Upper lobe of right lung (tissue), 1 donor: ENCODE measurements around the gene TRIM28. TPM values are rescaled to one million over a fixed set of nuclear protein-coding genes. Genes with fewer than 3 reads are reported as not detected.

Experiments
- ATAC-seq: fragments of 200-7000 bp; cut with Tn5 transposase; one replicate; pipeline ENCODE4 v1.9.1; 2020; ENCODE audit warnings: mild to moderate bottlenecking, moderate library complexity
- DNase-seq: peaks from one replicate; pipeline ENCODE4 v3.0.0-alpha.2; 2020
- H3K27ac ChIP-seq: fragments of 200-600 bp; one replicate; pipeline ENCODE4 v1.8.0; 2022
- H3K27me3 ChIP-seq: fragments of 200-600 bp; one replicate; pipeline ENCODE4 v1.8.0; 2022; ENCODE audit warnings: mild to moderate bottlenecking
- H3K36me3 ChIP-seq: fragments of 200-600 bp; one replicate; pipeline ENCODE4 v1.8.0; 2022
- H3K4me1 ChIP-seq: fragments of 200-600 bp; one replicate; pipeline ENCODE4 v1.8.0; 2022
- H3K4me3 ChIP-seq: fragments of 200-600 bp; one replicate; pipeline ENCODE4 v1.8.0; 2022; ENCODE audit warnings: mild to moderate bottlenecking
- H3K9me3 ChIP-seq: fragments of 200-600 bp; one replicate; pipeline ENCODE4 v1.8.0; 2022
- intact Hi-C: fragments of 100-400 bp; cut with DNase I; formaldehyde crosslinking; loops from one replicate; pipeline ENCODE4 v1.11.0; 2022
- total RNA-seq: library from RNA; stranded (reverse); fragmentation: NEBNext Ultra II Directional; extraction: Animal tissue kit (Norgen Biotek cat#: 25700); gene quantifications from one replicate; pipeline ENCODE4 v1.2.1, GENCODE V29; 2021
- TF ChIP-seq, protein P1 (sequence below): fragments of 200-600 bp; IDR thresholded peaks from one replicate; pipeline ENCODE4 v1.8.0; 2022; ENCODE audit warnings: antibody characterized with exemption
- donor health status: DM: no; HTN: yes; CAD: no; lungs with severe emphysema.

Gene TRIM28
- total RNA-seq, 1 donor from 2014 or later, result 199 TPM

DNA sequence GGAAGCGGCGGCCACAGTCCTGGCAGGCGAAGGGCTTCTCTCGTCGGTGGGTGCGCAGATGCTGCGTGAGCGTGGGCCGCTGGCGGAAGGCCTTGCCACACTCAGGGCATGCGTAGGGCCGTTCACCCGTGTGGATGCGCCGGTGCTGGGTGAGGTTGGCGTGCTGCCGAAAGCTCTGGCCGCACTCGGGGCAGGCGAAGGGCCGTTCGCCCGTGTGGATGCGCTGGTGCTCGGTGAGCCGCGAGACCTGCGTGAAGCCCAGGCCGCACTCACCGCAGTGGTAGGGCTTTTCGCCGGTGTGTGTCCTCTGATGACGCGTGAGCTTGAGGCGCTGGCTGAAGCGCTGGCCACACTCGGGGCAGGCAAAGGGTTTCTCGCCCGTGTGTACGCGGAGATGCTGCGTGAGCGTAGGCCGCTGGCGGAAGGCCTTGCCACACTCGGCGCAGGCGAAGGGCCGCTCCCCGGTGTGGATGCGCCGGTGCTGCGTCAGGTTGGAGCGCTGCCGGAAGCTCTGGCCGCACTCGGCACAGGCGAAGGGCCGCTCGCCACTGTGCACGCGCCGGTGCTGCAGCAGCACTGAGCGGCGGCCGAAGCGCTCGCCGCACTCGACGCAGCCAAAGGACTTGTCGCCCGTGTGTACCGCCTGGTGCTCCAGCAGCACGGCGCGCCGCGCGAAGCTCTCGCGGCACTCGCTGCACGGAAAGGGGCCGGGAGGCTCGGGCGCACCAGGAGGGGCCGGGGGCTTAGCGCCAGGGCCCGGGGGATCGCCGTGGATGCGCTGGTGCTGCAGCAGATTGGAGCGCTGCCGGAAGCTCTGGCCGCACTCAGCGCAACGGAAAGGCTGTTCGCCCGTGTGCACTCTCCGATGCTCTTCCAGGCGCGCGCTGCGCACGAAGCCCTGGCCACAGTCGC, 18.5 kb downstream of the TRIM28 start:
- Histone ChIP-seq H3K4me3 (peak overlapping the region; percentile 39), H3K27ac (peak overlapping the region; percentile 48), H3K4me1 (peaks cover 27% of the 10 kb centered on the region), H3K9me3 (no peaks in the 10 kb centered on the region), H3K36me3 (peaks cover 8% of the 10 kb centered on the region), H3K27me3 (no peaks in the 10 kb centered on the region)
- TF ChIP-seq, protein P1, sequence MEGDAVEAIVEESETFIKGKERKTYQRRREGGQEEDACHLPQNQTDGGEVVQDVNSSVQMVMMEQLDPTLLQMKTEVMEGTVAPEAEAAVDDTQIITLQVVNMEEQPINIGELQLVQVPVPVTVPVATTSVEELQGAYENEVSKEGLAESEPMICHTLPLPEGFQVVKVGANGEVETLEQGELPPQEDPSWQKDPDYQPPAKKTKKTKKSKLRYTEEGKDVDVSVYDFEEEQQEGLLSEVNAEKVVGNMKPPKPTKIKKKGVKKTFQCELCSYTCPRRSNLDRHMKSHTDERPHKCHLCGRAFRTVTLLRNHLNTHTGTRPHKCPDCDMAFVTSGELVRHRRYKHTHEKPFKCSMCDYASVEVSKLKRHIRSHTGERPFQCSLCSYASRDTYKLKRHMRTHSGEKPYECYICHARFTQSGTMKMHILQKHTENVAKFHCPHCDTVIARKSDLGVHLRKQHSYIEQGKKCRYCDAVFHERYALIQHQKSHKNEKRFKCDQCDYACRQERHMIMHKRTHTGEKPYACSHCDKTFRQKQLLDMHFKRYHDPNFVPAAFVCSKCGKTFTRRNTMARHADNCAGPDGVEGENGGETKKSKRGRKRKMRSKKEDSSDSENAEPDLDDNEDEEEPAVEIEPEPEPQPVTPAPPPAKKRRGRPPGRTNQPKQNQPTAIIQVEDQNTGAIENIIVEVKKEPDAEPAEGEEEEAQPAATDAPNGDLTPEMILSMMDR, result no peak
- intact Hi-C loops, result no loop called here
- peak; percentile 78 for DNase-seq
- ATAC-seq, result peak; percentile 1

DNA sequence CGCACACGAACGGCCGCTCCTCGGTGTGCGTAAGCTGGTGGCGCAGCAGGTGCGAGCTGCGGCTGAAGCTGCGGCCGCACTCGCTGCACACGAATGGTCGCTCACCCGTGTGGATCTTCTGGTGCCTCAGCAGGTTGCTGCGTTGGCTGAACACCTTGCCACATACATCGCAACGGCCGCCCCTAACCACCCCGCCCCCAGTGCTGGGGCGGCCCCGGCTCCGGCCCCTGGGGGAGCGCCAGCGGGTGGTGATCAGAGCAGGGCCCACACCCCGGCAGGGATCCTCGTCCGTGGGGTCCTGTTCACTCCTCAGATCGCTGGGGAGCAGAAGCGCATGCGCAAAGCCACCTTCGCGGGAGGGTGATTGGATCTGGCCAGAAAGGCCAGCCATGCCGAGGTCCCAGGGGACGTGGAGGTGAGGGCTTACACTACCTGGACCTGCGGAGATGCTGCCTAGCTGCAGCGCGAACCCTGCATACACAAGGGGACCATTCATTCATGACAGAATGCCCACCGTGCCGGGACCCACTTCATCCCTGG, 19.2 kb downstream of the TRIM28 start:
- Histone ChIP-seq H3K4me1 (peaks cover 27% of the 10 kb centered on the region), H3K4me3 (peak overlapping the region; percentile 39), H3K27ac (no peak overlapping the region), H3K27me3 (no peaks in the 10 kb centered on the region), H3K36me3 (peaks cover 10% of the 10 kb centered on the region), H3K9me3 (no peaks in the 10 kb centered on the region)
- TF ChIP-seq, protein P1, result no peak
- no peak for ATAC-seq
- intact Hi-C loops, result no loop called here
- DNase-seq, result peak; percentile 72

DNA sequence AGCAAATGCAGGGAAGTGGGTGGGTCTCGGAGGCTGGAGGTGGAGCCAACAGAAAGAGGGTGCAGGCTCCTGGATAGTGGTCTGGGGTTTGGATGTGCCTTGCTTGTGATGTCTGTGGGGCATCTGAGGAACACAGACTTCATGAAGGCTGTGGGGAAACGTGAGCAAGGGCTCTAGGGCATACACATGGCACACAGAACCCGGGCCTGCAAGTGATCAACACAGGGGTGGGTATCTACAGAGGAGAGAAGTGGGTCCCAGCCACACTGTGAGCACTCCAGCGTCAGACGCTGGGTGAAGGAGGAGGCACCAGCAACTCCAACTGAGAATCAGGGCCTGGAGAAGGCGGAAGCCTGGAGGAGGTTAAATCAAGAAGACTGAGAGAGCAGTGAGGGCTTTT, 20.0 kb downstream of the TRIM28 start:
- Histone ChIP-seq H3K4me3 (no peak overlapping the region), H3K36me3 (peaks cover 10% of the 10 kb centered on the region), H3K27me3 (no peaks in the 10 kb centered on the region), H3K27ac (no peak overlapping the region), H3K9me3 (no peaks in the 10 kb centered on the region), H3K4me1 (peaks cover 27% of the 10 kb centered on the region)
- TF ChIP-seq, protein P1, result no peak
- DNase-seq, result peak; percentile 44
- no peak for ATAC-seq
- intact Hi-C loops, result no loop called here

DNA sequence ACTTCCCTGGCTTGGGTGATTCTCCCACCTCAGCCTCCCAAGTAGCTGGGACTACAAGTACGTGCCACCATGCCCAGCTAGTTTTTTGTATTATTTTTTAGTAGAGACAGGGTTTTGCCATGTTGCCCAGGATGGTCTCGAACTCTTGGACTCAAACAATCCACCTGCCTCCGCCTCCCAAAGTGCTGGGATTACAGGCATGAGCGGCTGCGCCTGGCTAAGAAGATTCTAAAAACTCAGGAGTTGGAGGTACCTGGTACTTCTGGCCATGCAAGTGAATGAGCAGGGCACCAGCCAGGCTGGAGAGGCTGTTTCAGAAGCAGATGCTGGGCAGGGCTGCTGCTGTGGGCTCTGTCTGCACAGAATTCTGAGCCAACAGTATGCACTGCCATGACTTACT, 23.1 kb downstream of the TRIM28 start:
- no peak for ATAC-seq
- no peak overlapping the region for H3K4me3 ChIP-seq
- H3K4me1 ChIP-seq, result peaks cover 18% of the 10 kb centered on the region
- H3K27me3 ChIP-seq, result no peaks in the 10 kb centered on the region
- TF ChIP-seq, protein P1, result no peak
- peak; percentile 44 for DNase-seq
- no peak overlapping the region for H3K27ac ChIP-seq
- intact Hi-C loops, result no loop called here
- peaks cover 23% of the 10 kb centered on the region for H3K36me3 ChIP-seq
- H3K9me3 ChIP-seq, result no peaks in the 10 kb centered on the region

DNA sequence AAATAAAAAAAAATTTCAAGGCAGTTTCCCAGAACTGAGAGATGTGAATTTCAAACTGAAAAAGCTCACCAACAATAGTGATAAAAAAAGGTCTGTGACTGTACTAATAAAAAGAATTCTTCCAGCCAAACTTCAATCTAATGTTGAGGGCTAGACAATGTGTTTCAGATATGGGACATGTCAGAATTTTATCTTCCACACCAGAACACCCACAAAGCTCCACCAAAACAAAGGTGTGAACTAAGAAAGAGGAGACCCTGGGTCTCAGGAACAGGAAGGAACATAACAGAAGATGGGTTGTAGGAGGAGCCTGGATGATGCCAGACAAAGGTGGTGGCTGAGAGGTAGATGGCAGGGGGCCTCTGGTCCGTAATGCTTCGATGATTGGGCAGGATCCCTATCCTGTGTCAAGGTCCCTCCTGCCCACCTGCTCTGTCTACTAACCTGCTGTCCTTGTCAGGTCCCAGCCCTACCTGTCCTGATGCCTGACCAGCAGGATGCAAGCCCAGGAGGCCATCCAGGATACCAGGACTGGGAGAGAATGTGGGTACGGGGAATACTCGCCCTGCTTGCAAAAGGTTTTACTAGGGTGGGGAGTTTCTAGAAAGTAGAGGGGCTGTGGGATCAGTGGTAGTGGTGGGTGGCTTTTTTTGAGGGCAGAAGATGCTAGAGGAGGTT, 24.7 kb downstream of the TRIM28 start:
- peaks cover 23% of the 10 kb centered on the region for H3K36me3 ChIP-seq
- no peaks in the 10 kb centered on the region for H3K9me3 ChIP-seq
- no peaks in the 10 kb centered on the region for H3K27me3 ChIP-seq
- DNase-seq (peak; percentile 37), ATAC-seq (no peak)
- intact Hi-C loops, result no loop called here
- H3K4me3 ChIP-seq, result no peak overlapping the region
- H3K27ac ChIP-seq, result no peak overlapping the region
- H3K4me1 ChIP-seq, result peaks cover 11% of the 10 kb centered on the region
- TF ChIP-seq, protein P1, result no peak
